HepG2 (cell line): ENCODE measurements around the gene MEX3A. TPM values are rescaled to one million over a fixed set of nuclear protein-coding genes. Genes with fewer than 3 reads are reported as not detected.

Source experiments
- HOXA3 ChIP-seq: sonication (generic); formaldehyde crosslinking; IDR thresholded peaks from 2 replicates; pipeline ENCODE4 v1.5.0; 2020; ENCODE audit warnings: missing genetic modification reagents
- IKZF5 ChIP-seq: IDR thresholded peaks from 2 replicates; pipeline ENCODE4 v1.6.1; 2018; ENCODE audit warnings: missing genetic modification reagents, mild to moderate bottlenecking, missing compliant biosample characterization
- KLF6 ChIP-seq: IDR thresholded peaks from 2 replicates; pipeline ENCODE4 v1.8.0; 2016; ENCODE audit warnings: missing biosample characterization, missing genetic modification reagents
- KMT2A ChIP-seq: sonication (generic); formaldehyde crosslinking; IDR thresholded peaks from 2 replicates; pipeline ENCODE4 v1.4.0; 2020; ENCODE audit warnings: missing genetic modification reagents
- NFE2L1 ChIP-seq: sonication (generic); formaldehyde crosslinking; IDR thresholded peaks from 2 replicates; pipeline ENCODE4 v1.4.0; 2020; ENCODE audit warnings: missing genetic modification reagents, mild to moderate bottlenecking, borderline replicate concordance
- NFE2L2 ChIP-seq: fragments of 150-350 bp; IDR thresholded peaks from 2 replicates; pipeline ENCODE4 v1.6.1; 2014; ENCODE audit warnings: low read length
- NR2F6 ChIP-seq, 2 experiments: IDR thresholded peaks; 2 replicates each; pipeline ENCODE4 v1.6.1; 2016; ENCODE audit warnings: antibody characterized with exemption in 1 of 2, mild to moderate bottlenecking in 1 of 2
- NRL ChIP-seq: sonication (generic); formaldehyde crosslinking; IDR thresholded peaks from 2 replicates; pipeline ENCODE4 v1.5.0; 2020; ENCODE audit warnings: missing genetic modification reagents, mild to moderate bottlenecking, moderate library complexity, borderline replicate concordance
- RFX3 ChIP-seq: IDR thresholded peaks from 2 replicates; pipeline ENCODE4 v1.6.1; 2016; ENCODE audit warnings: missing biosample characterization, missing genetic modification reagents
- RXRA ChIP-seq: sonication (generic); formaldehyde crosslinking; IDR thresholded peaks from 2 replicates; pipeline ENCODE4 v1.5.1; 2020; ENCODE audit warnings: missing genetic modification reagents
- SAP130 ChIP-seq: IDR thresholded peaks from 2 replicates; pipeline ENCODE4 v1.6.1; 2016; ENCODE audit warnings: low read depth
- SCMH1 ChIP-seq: sonication (generic); formaldehyde crosslinking; IDR thresholded peaks from 2 replicates; pipeline ENCODE4 v1.9.0; 2021; ENCODE audit warnings: missing genetic modification reagents, mild to moderate bottlenecking, borderline replicate concordance
- STAG1 ChIP-seq: sonication (generic); formaldehyde crosslinking; IDR thresholded peaks from 2 replicates; pipeline ENCODE4 v1.4.0; 2020; ENCODE audit warnings: missing genetic modification reagents
- ZFX ChIP-seq: sonication (generic); formaldehyde crosslinking; IDR thresholded peaks from 2 replicates; pipeline ENCODE4 v1.4.0; 2020; ENCODE audit warnings: mild to moderate bottlenecking, low read depth, missing genetic modification reagents, moderate library complexity
- ZNF256 ChIP-seq: sonication (generic); formaldehyde crosslinking; conservative IDR thresholded peaks from 2 replicates; pipeline ENCODE4 v1.4.0; 2020; ENCODE audit warnings: missing genetic modification reagents
- ZNF543 ChIP-seq: sonication (generic); formaldehyde crosslinking; IDR thresholded peaks from 2 replicates; pipeline ENCODE4 v1.4.0; 2020; ENCODE audit warnings: mild to moderate bottlenecking, missing genetic modification reagents
- ZNF629 ChIP-seq: sonication (generic); formaldehyde crosslinking; conservative IDR thresholded peaks from 2 replicates; pipeline ENCODE4 v1.5.0; 2020; ENCODE audit warnings: missing genetic modification reagents
- ZNF850 ChIP-seq: sonication (generic); formaldehyde crosslinking; conservative IDR thresholded peaks from 2 replicates; pipeline ENCODE4 v1.9.0; 2021; ENCODE audit warnings: mild to moderate bottlenecking, missing genetic modification reagents
- polyA plus RNA-seq, 8 experiments: library from polyadenylated mRNA; depleted of rRNA in 3 of 8; stranded (reverse) in 7 of 8; unstranded in 1 of 8; fragments of >200 nt; fragmentation: Illumina TruSeq in 4 of 8; extraction: Trizol in 4 of 8; gene quantifications; 2 replicates each; pipeline versions ENCODE4 v1.2.1 to v1.2.3, GENCODE V29; 2011 to 2016; ENCODE audit warnings: low read depth in 4 of 8, missing spikeins in 1 of 8, mixed read lengths in 1 of 8; ENCODE audit not compliant: insufficient read depth in 1 of 8
- total RNA-seq, 5 experiments: library from RNA; depleted of rRNA; stranded (reverse); fragments of >200 nt; fragmentation: Illumina TruSeq; extraction: Trizol; gene quantifications; 2 replicates each; pipeline ENCODE4 v1.2.3, GENCODE V29; 2016; ENCODE audit warnings: low read depth in 1 of 5
- TF ChIP-seq, protein P1 (sequence below): sonication (generic); formaldehyde crosslinking; IDR thresholded peaks from 2 replicates; pipeline ENCODE4 v1.4.0; 2020; ENCODE audit warnings: mild to moderate bottlenecking, missing genetic modification reagents
- TF ChIP-seq, protein P2 (sequence below): sonication (generic); formaldehyde crosslinking; IDR thresholded peaks from 2 replicates; pipeline ENCODE4 v1.5.0; 2020; ENCODE audit warnings: mild to moderate bottlenecking, missing genetic modification reagents, moderate library complexity
- TF ChIP-seq, protein P3 (sequence below): conservative IDR thresholded peaks from 2 replicates; pipeline ENCODE4 v1.6.1; 2018; ENCODE audit warnings: missing genetic modification reagents
- TF ChIP-seq, protein P4 (sequence below): sonication (generic); formaldehyde crosslinking; IDR thresholded peaks from 2 replicates; pipeline ENCODE4 v1.4.0; 2020; ENCODE audit warnings: missing genetic modification reagents, mild to moderate bottlenecking, borderline replicate concordance

Gene MEX3A
- total and polyA plus RNA-seq, 2 of the 13 experiments (the other 11 are each of a cell fraction or from before 2014, with no cell fraction given), result 7.6 to 9.1 TPM

DNA sequence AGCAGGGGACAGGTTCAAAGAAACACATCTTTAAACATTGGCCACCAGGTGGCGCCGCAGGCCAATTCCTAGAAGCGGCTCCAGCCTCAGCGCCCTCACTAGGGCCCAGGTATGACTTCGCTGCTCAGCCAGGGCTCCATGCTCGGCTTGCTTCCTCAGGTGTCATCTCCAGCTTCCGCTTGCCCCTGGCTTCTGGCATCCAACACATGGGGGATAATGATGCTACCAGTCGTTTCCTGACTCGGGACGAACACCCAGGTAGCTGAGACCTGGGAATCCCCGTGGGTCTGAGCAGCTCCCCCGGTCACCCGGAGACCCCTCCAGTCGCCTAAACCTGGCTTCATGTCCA is 8.5 kb upstream of the MEX3A start (continued):
- TF ChIP-seq IKZF5 (peak; percentile 35; the same call in 1 of the 2 replicates), NFE2L2 (no peak), STAG1 (peak; percentile 92), RFX3 (CRISPR knock-in tag) (no peak), KMT2A (CRISPR knock-in tag) (0 out of 2 replicates have a peak, but pooled peaks have one; percentile 28), RXRA (CRISPR knock-in tag) (peak; percentile 42; the same call in 1 of the 2 replicates), NFE2L1 (no peak), ZNF543 (CRISPR knock-in tag) (no peak), HOXA3 (CRISPR knock-in tag) (peak; percentile 48; the same call in 1 of the 2 replicates), KLF6 (no peak), ZNF256 (CRISPR knock-in tag) (no peak), ZNF850 (CRISPR knock-in tag) (no peak), ZNF629 (CRISPR knock-in tag) (no peak), SAP130 (CRISPR knock-in tag) (0 out of 2 replicates have a peak, but pooled peaks have one; percentile 25), NR2F6 (IDR thresholded peaks at IDR 0.05) (no peak), NR2F6 (CRISPR knock-in tag; IDR thresholded peaks at IDR 0.05) (0 out of 2 replicates have a peak, but pooled peaks have one; percentile 17), ZFX (CRISPR knock-in tag) (peak; percentile 30; the same call in 1 of the 2 replicates), SCMH1 (CRISPR knock-in tag) (no peak), NRL (CRISPR knock-in tag) (0 out of 2 replicates have a peak, but pooled peaks have one; percentile 35)
- TF ChIP-seq, protein P1, sequence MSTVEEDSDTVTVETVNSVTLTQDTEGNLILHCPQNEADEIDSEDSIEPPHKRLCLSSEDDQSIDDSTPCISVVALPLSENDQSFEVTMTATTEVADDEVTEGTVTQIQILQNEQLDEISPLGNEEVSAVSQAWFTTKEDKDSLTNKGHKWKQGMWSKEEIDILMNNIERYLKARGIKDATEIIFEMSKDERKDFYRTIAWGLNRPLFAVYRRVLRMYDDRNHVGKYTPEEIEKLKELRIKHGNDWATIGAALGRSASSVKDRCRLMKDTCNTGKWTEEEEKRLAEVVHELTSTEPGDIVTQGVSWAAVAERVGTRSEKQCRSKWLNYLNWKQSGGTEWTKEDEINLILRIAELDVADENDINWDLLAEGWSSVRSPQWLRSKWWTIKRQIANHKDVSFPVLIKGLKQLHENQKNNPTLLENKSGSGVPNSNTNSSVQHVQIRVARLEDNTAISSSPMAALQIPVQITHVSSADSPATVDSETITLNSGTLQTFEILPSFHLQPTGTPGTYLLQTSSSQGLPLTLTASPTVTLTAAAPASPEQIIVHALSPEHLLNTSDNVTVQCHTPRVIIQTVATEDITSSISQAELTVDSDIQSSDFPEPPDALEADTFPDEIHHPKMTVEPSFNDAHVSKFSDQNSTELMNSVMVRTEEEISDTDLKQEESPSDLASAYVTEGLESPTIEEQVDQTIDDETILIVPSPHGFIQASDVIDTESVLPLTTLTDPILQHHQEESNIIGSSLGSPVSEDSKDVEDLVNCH, result no peak
- TF ChIP-seq, protein P2, sequence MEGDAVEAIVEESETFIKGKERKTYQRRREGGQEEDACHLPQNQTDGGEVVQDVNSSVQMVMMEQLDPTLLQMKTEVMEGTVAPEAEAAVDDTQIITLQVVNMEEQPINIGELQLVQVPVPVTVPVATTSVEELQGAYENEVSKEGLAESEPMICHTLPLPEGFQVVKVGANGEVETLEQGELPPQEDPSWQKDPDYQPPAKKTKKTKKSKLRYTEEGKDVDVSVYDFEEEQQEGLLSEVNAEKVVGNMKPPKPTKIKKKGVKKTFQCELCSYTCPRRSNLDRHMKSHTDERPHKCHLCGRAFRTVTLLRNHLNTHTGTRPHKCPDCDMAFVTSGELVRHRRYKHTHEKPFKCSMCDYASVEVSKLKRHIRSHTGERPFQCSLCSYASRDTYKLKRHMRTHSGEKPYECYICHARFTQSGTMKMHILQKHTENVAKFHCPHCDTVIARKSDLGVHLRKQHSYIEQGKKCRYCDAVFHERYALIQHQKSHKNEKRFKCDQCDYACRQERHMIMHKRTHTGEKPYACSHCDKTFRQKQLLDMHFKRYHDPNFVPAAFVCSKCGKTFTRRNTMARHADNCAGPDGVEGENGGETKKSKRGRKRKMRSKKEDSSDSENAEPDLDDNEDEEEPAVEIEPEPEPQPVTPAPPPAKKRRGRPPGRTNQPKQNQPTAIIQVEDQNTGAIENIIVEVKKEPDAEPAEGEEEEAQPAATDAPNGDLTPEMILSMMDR (CRISPR knock-in tag), result peak; percentile 92
- TF ChIP-seq, protein P3, sequence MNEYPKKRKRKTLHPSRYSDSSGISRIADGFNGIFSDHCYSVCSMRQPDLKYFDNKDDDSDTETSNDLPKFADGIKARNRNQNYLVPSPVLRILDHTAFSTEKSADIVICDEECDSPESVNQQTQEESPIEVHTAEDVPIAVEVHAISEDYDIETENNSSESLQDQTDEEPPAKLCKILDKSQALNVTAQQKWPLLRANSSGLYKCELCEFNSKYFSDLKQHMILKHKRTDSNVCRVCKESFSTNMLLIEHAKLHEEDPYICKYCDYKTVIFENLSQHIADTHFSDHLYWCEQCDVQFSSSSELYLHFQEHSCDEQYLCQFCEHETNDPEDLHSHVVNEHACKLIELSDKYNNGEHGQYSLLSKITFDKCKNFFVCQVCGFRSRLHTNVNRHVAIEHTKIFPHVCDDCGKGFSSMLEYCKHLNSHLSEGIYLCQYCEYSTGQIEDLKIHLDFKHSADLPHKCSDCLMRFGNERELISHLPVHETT (CRISPR knock-in tag), result no peak
- TF ChIP-seq, protein P4, sequence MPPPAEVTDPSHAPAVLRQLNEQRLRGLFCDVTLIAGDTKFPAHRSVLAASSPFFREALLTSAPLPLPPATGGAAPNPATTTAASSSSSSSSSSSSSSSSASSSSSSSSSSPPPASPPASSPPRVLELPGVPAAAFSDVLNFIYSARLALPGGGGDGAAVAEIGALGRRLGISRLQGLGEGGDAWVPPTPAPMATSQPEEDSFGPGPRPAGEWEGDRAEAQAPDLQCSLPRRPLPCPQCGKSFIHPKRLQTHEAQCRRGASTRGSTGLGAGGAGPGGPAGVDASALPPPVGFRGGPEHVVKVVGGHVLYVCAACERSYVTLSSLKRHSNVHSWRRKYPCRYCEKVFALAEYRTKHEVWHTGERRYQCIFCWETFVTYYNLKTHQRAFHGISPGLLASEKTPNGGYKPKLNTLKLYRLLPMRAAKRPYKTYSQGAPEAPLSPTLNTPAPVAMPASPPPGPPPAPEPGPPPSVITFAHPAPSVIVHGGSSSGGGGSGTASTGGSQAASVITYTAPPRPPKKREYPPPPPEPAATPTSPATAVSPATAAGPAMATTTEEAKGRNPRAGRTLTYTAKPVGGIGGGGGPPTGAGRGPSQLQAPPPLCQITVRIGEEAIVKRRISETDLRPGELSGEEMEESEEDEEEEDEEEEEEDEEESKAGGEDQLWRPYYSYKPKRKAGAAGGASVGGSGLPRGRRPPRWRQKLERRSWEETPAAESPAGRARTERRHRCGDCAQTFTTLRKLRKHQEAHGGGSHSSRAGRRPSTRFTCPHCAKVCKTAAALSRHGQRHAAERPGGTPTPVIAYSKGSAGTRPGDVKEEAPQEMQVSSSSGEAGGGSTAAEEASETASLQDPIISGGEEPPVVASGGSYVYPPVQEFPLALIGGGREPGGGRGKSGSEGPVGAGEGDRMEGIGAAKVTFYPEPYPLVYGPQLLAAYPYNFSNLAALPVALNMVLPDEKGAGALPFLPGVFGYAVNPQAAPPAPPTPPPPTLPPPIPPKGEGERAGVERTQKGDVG (CRISPR knock-in tag), result no peak
